ENCODE data around the gene DPYSL4.

- TF ChIP-seq CTCF (conservative IDR thresholded peaks at IDR 0.05; ENCODE audit: low read depth, low read length) (no peak), POLR2A (IDR thresholded peaks at IDR 0.05; ENCODE audit: low read depth, low read length) (no peak)
Observed at GRCh38 chr10:132181691-132182425, 4.9 kb upstream of the DPYSL4 start.

All from IMR-90 (cell line).